Hepatic stellate cell (primary cell): Measurements from ENCODE around the gene CDRT4.
"Not testable (repeated sequence)": the region's sequence is repeated elsewhere in the genome, so short reads cannot be mapped to it uniquely, and the experiment has no call there.

ENCODE experiments used
- DNase-seq: peaks from one replicate; pipeline ENCODE4 v3.0.0; 2011; ENCODE audit warnings: low spot score

Gene CDRT4

GRCh38 chr17:15456972-15457722, 10.3 kb downstream of the CDRT4 start:
- DNase-seq = peak; percentile 68

- DNase-seq = no peak
Measured at GRCh38 chr17:15456496-15456895, 10.9 kb downstream of the CDRT4 start.

- DNase-seq = no peak
Measured at GRCh38 chr17:15454346-15454745, 13.1 kb downstream of the CDRT4 start.

- no peak for DNase-seq
Measured at GRCh38 chr17:15453782-15454181, 13.6 kb downstream of the CDRT4 start.

GRCh38 chr17:15453246-15453645, 14.2 kb downstream of the CDRT4 start:
- no peak for DNase-seq

GRCh38 chr17:15452746-15453145, 14.7 kb downstream of the CDRT4 start:
- no peak for DNase-seq

- no peak for DNase-seq
Measured at GRCh38 chr17:15451680-15452079, 15.7 kb downstream of the CDRT4 start.

- no peak for DNase-seq
Measured at GRCh38 chr17:15448580-15448956, 18.9 kb downstream of the CDRT4 start.

- no peak for DNase-seq
Measured at GRCh38 chr17:15447928-15448579, 19.4 kb downstream of the CDRT4 start.

GRCh38 chr17:15446036-15446435, 21.4 kb downstream of the CDRT4 start:
- DNase-seq = no peak

- DNase-seq = no peak
Measured at GRCh38 chr17:15444805-15445204, 22.6 kb downstream of the CDRT4 start.

- no peak for DNase-seq
Measured at GRCh38 chr17:15442311-15443180, 24.9 kb downstream of the CDRT4 start.

GRCh38 chr17:15441315-15441714, 26.1 kb downstream of the CDRT4 start:
- DNase-seq = no peak

- no peak for DNase-seq
Measured at GRCh38 chr17:15440347-15440746, 27.1 kb downstream of the CDRT4 start.

GRCh38 chr17:15439205-15439985, 28.0 kb downstream of the CDRT4 start:
- not testable (repeated sequence) for DNase-seq

GRCh38 chr17:15438491-15439105, 28.8 kb downstream of the CDRT4 start:
- no peak for DNase-seq

GRCh38 chr17:15437303-15437635, 30.2 kb downstream of the CDRT4 start:
- no peak for DNase-seq

GRCh38 chr17:15436473-15437302, 30.7 kb downstream of the CDRT4 start:
- peak; percentile 30 for DNase-seq

GRCh38 chr17:15434956-15435355, 32.5 kb downstream of the CDRT4 start:
- DNase-seq = no peak

GRCh38 chr17:15432807-15433611, 34.4 kb downstream of the CDRT4 start:
- DNase-seq = no peak
